Activated T-helper 1 cell treated with anti-CD3 and anti-CD28 coated beads, Interleukin-12 subunit alpha, Interleukin-12 subunit beta, Interleukin-2, Interleukin-4 antibody, amounts not matched to agents 30 ng/mL and 10 ng/mL and 1 ng/mL, durations not matched to agents 14 hours and 24 hours and 36 hours (primary cell): ENCODE measurements around the gene CRADD. TPM values are rescaled to one million over a fixed set of nuclear protein-coding genes. Genes with fewer than 3 reads are reported as not detected.
"Not testable (repeated sequence)": the region's sequence is repeated elsewhere in the genome, so short reads cannot be mapped to it uniquely, and the experiment has no call there.

Source experiments
- DNase-seq: peaks from one replicate; pipeline ENCODE4 v3.0.0; 2021; ENCODE audit warnings: low spot score
- H3K27ac Mint-ChIP-seq: one replicate; pipeline ENCODE4 v1.8.0; 2021; ENCODE audit warnings: mild to moderate bottlenecking, mixed read lengths
- H3K27me3 Mint-ChIP-seq: one replicate; pipeline ENCODE4 v1.8.0; 2022; ENCODE audit warnings: mild to moderate bottlenecking, moderate library complexity, mixed read lengths; ENCODE audit not compliant: insufficient read depth
- H3K36me3 Mint-ChIP-seq: one replicate; pipeline ENCODE4 v1.8.0; 2021; ENCODE audit warnings: low read depth, mixed read lengths
- H3K4me1 Mint-ChIP-seq: one replicate; pipeline ENCODE4 v1.8.0; 2021; ENCODE audit warnings: low read depth, mixed read lengths
- H3K4me3 Mint-ChIP-seq: one replicate; pipeline ENCODE4 v1.8.0; 2021; ENCODE audit warnings: mild to moderate bottlenecking, moderate library complexity, mixed read lengths
- H3K9me3 Mint-ChIP-seq: one replicate; pipeline ENCODE4 v1.8.0; 2021; ENCODE audit warnings: mixed read lengths
- intact Hi-C: fragments of 100-400 bp; cut with micrococcal nuclease; formaldehyde crosslinking; loops from one replicate; pipeline ENCODE4 v1.15.1; 2024
- total RNA-seq: library from RNA; stranded (reverse); gene quantifications from 2 replicates; pipeline ENCODE4 v1.2.3, GENCODE V29; 2022

CRADD gene
- total RNA-seq, 1 donor from 2014 or later, result 11.2 TPM

DNA sequence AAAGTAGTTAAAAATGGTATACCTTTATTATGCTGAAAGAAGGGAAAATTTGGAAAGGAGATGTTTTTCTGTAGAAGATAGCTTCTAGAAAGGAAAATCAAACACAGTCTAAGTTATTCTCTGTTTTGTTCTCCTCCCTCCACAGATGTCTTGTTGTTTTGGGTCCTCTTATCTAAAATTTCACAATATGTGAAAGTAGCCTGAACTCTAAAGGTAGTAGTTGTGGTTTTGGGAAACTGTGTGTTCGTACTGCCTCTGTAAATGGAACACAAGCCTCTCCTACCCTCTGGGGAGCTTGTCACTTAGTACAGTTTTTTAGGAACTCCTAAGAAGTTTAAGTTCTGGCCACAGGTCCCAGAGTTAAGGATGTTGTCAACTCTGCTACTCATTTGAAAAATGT lies 112.6 kb downstream of the CRADD start:
- Mint-ChIP-seq H3K4me1 (peaks cover 38% of the 10 kb centered on the region), H3K36me3 (peaks cover 10% of the 10 kb centered on the region), H3K27ac (no peak overlapping the region), H3K27me3 (no peaks in the 10 kb centered on the region), H3K9me3 (peaks cover 9% of the 10 kb centered on the region), H3K4me3 (no peak overlapping the region)
- DNase-seq, result no peak
- intact Hi-C loops, result loop anchor here (10.0 kb wide), 4 partner anchors 415 to 1285 kb away; no protein-coding TSS in a partner anchor

DNA sequence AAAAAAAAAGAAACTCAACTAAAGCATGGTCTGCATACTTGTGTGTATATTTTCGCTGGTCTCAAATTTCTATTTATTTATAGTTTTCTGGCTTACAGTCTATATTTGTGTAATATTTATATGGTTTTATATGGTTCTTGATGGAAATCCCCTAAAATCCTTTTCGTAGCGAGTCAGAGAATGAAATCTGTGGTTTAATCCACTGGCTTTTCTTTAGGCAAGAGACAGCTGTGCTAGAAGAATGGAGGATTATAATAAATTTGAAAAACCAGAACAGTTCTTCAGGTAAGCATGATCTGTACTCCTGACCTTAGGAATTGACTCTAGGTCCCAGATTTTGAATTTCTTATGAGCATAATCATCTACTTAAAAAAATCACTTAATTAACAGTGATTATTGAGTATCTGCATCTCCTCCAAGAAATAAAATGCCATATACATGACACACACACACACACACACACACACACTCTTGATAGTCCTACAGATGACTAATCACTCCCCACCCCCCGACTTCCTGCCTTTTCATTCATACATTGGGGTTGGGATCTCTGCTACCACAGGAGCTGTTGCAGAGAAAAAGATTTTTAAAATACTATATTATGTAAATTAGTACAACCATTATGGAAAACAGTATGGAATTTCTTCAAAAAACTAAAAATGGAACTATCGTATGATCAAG lies 113.4 kb downstream of the CRADD start:
- peaks cover 30% of the 10 kb centered on the region for H3K4me1 Mint-ChIP-seq
- intact Hi-C loops, result no loop called here
- no peak for DNase-seq
- peaks cover 9% of the 10 kb centered on the region for H3K9me3 Mint-ChIP-seq
- H3K27ac Mint-ChIP-seq, result no peak overlapping the region
- H3K4me3 Mint-ChIP-seq, result no peak overlapping the region
- H3K27me3 Mint-ChIP-seq, result no peaks in the 10 kb centered on the region
- peaks cover 6% of the 10 kb centered on the region for H3K36me3 Mint-ChIP-seq

DNA sequence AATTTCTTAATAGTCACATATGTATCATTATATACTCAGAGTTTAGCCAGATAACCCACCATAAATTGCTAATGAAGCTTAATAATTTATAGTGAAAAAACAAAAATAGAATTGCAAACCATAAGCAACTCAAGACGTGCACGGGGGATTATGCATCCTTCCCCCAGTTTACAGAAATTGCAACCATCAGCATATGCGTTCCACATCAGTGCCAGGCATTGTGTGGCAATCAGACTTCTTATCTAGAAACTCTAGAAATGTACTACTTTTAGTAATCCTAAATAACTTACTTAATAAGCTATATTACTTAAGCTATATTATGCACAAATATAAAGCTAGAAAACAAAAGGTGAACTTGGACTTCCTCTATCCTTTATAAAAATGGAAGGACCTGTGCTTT lies 115.8 kb downstream of the CRADD start:
- no peaks in the 10 kb centered on the region for H3K27me3 Mint-ChIP-seq
- peaks cover 2% of the 10 kb centered on the region for H3K36me3 Mint-ChIP-seq
- H3K4me3 Mint-ChIP-seq, result no peak overlapping the region
- DNase-seq, result no peak
- H3K9me3 Mint-ChIP-seq, result peaks cover 2% of the 10 kb centered on the region
- intact Hi-C loops, result no loop called here
- H3K4me1 Mint-ChIP-seq, result peaks cover 26% of the 10 kb centered on the region
- H3K27ac Mint-ChIP-seq, result no peak overlapping the region

- Mint-ChIP-seq H3K36me3 (no peaks in the 10 kb centered on the region), H3K27me3 (no peaks in the 10 kb centered on the region), H3K4me1 (peaks cover 29% of the 10 kb centered on the region), H3K9me3 (no peaks in the 10 kb centered on the region), H3K27ac (no peak overlapping the region), H3K4me3 (no peak overlapping the region)
- intact Hi-C loops, result no loop called here
- no peak for DNase-seq
Observed at GRCh38 chr12:93793983-93794382, 116.8 kb downstream of the CRADD start.

- Mint-ChIP-seq H3K36me3 (peaks cover 3% of the 10 kb centered on the region), H3K4me1 (peaks cover 22% of the 10 kb centered on the region), H3K9me3 (no peaks in the 10 kb centered on the region), H3K4me3 (no peak overlapping the region), H3K27me3 (no peaks in the 10 kb centered on the region), H3K27ac (no peak overlapping the region)
- DNase-seq, result no peak
- intact Hi-C loops, result no loop called here
Observed at GRCh38 chr12:93794738-93795137, 117.6 kb downstream of the CRADD start.

DNA sequence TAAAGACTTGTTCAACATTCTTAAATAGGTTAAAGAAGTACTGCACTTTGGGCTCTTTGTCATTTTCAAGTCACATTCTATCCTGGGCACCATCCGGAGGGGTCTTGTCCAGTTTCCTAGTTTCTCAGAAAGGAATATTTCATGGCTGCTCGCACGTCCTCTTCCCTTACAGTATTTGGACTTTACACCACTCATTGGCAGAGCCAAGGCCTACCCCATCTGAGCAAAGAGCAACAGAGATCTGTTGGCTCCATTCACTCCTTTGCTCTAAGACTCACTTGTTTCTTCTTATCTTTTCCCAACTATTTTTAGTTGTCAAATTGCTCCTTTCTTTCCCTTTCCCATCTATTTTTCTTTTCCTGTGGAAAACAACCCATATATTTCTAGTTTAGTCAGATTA lies 118.2 kb downstream of the CRADD start:
- intact Hi-C loops, result no loop called here
- no peak for DNase-seq
- peaks cover 18% of the 10 kb centered on the region for H3K4me1 Mint-ChIP-seq
- peaks cover under 1% of the 10 kb centered on the region for H3K9me3 Mint-ChIP-seq
- H3K36me3 Mint-ChIP-seq, result peaks cover 3% of the 10 kb centered on the region
- H3K27ac Mint-ChIP-seq, result no peak overlapping the region
- H3K27me3 Mint-ChIP-seq, result no peaks in the 10 kb centered on the region
- no peak overlapping the region for H3K4me3 Mint-ChIP-seq

DNA sequence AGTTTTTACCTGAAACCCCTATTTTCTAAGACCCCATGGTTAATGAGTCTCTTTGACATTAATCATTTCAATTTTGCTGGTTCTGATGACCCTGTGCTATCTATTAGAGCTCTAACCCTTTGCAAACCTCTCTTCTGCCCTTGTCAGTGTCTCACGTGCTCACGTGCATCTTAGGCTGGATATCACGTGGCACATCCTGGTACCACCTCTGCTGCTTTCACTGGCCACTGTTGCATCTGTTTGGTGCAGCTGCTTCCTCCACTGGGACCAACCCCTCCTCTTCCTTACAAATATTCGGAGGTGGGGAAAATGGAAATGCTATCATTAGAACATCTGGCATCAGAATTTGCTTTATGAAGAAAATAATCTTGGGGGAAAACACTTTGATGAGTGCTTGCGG lies 119.6 kb downstream of the CRADD start:
- H3K4me1 Mint-ChIP-seq, result peaks cover 12% of the 10 kb centered on the region
- no peak overlapping the region for H3K27ac Mint-ChIP-seq
- H3K36me3 Mint-ChIP-seq, result peaks cover 5% of the 10 kb centered on the region
- intact Hi-C loops, result no loop called here
- peaks cover 2% of the 10 kb centered on the region for H3K27me3 Mint-ChIP-seq
- H3K4me3 Mint-ChIP-seq, result no peak overlapping the region
- H3K9me3 Mint-ChIP-seq, result peaks cover 4% of the 10 kb centered on the region
- DNase-seq, result no peak

DNA sequence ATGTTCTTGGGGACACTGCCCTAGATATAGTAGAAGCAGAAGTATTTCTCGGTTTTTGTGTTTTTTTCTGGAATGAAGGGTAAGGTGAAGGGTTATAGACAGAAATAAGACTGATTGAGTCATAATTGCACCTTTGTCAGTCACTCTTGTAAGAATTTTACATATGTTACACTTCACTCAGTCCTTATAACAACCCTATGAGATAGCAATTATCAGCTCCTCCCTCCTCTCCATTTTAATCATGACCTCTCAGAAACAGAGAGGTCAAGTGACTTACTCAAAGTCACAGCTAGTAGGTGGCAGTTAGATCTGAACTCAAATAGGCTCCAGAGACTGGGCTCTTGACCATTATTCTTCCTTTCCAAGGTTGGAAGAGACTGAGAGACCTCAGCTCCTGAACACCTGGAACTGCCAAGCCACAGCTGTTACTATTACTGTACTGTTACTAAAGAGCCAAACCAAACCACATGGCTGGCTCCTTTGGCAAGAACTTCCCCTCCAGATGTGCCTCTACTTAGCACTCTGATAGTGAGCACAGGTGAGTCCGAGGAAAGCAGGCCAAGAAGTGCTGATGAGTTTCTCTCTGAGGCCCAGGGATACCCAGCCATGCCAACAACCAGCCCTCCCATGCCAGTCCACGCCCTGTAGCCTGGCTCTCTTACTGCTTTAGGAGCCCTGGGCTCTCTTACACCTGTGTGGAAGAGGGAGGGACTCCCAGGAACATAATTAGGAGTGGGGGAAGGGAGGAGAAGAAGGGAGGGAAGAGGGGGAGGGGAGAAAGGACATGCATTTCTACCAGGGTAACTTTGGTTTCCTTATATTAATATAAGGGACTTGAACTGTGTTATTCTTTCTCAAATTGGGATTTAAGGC lies 121.3 kb downstream of the CRADD start:
- H3K4me3 Mint-ChIP-seq, result no peak overlapping the region
- H3K9me3 Mint-ChIP-seq, result peaks cover 4% of the 10 kb centered on the region
- peaks cover 2% of the 10 kb centered on the region for H3K27me3 Mint-ChIP-seq
- intact Hi-C loops, result no loop called here
- peaks cover 18% of the 10 kb centered on the region for H3K4me1 Mint-ChIP-seq
- H3K27ac Mint-ChIP-seq, result no peak overlapping the region
- DNase-seq, result no peak
- H3K36me3 Mint-ChIP-seq, result peaks cover 5% of the 10 kb centered on the region

DNA sequence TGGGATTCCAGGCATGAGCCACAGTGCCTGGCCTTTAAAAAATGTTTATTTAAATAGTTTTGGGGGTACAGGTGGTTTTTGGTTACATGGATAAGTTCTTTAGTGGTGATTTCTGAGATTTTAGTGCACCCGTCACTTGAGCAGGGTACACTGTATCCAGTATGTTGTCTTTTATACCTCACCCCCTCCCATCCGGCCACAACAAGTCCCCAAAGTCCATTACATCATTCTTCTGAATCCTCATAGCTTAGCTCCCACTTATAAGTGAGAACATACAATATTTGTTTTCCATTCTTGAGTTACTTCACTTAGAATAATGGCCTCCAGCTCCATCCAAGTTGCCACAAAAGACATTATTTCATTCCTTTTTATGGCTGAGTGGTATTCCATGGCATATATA lies 124.5 kb downstream of the CRADD start:
- H3K36me3 Mint-ChIP-seq, H3K27me3 Mint-ChIP-seq, H3K27ac Mint-ChIP-seq, intact Hi-C loops, H3K9me3 Mint-ChIP-seq, H3K4me3 Mint-ChIP-seq, DNase-seq: not testable (repeated sequence)
- peaks cover 22% of the 10 kb centered on the region for H3K4me1 Mint-ChIP-seq

DNA sequence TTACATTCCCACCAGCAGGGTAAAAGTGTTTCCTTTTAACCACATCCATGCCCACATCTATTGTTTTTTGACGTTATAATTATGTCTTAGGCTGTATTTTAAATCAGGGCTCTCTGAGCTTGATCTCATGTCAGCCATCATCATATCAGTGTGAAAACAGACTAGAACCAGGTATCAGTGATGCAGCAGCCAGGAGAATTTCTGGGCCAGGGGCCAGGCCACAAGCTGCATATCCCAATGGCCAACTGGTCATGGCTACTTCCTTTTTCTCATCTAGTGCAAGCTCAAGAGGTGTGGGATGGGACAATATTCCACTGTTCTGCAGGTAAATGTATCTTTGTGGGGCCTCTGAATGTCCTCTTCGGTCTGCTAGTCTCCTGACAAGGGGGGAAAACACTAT lies 125.1 kb downstream of the CRADD start:
- DNase-seq, result no peak
- peaks cover 5% of the 10 kb centered on the region for H3K36me3 Mint-ChIP-seq
- H3K27ac Mint-ChIP-seq, result no peak overlapping the region
- H3K9me3 Mint-ChIP-seq, result peaks cover 4% of the 10 kb centered on the region
- peaks cover 28% of the 10 kb centered on the region for H3K4me1 Mint-ChIP-seq
- intact Hi-C loops, result no loop called here
- peaks cover 2% of the 10 kb centered on the region for H3K27me3 Mint-ChIP-seq
- H3K4me3 Mint-ChIP-seq, result no peak overlapping the region

DNA sequence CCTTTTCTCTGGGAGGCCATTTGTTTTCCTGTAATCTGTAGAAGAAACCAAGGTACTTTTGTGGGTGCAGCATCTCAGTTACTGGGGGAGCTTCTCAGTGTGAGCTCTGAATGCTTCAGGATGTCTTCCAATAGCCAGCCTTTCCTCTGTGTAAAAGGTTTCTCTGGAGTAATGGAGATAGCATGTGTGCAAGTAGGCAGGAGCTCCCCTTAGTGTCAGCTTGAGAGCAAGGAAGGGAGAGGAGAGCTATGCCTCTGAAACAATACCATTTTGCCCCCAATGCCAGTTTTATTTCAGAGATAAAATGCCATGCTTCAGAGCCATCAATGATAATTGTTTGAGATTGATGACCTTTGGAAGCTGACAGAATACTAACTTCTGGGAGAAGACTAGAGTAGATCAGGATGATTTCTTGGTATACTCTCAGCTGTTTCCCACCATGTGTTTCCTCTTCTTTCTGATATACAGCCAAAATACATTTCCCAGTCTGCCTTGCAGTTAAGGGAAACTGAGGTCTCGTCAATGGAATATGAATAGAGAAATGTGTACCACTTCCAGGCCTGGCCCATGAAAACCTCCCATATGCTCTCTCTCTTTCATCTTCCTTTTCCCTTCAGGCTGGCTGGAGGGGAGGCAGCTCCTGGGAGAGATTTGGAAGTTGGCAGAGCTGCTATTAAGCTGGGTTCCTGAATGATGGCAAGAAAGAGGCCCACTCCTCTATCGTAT lies 125.7 kb downstream of the CRADD start:
- Mint-ChIP-seq H3K4me3 (no peak overlapping the region), H3K4me1 (peaks cover 29% of the 10 kb centered on the region), H3K27ac (no peak overlapping the region), H3K36me3 (peaks cover 5% of the 10 kb centered on the region), H3K27me3 (peaks cover 4% of the 10 kb centered on the region), H3K9me3 (peaks cover 4% of the 10 kb centered on the region)
- intact Hi-C loops, result no loop called here
- no peak for DNase-seq

GRCh38 chr12:93803424-93803807 lies 126.2 kb downstream of the CRADD start:
- Mint-ChIP-seq H3K9me3 (peaks cover 4% of the 10 kb centered on the region), H3K27me3 (peaks cover 5% of the 10 kb centered on the region), H3K4me3 (no peak overlapping the region), H3K36me3 (peaks cover 5% of the 10 kb centered on the region), H3K27ac (no peak overlapping the region), H3K4me1 (peaks cover 29% of the 10 kb centered on the region)
- intact Hi-C loops, result no loop called here
- DNase-seq, result no peak
